ENCODE measurements around the gene TAS2R20.

GRCh38 chr12:10998204-10998603 lies at the start of gene TAS2R20:
- TF ChIP-seq CTCF (IDR thresholded peaks at IDR 0.05) = no peak
- TF ChIP-seq POLR2A (IDR thresholded peaks at IDR 0.05) = no peak
